Mucosa of descending colon (tissue), 3 donors: ENCODE data around the gene MCTP1. TPM values are rescaled to one million over a fixed set of nuclear protein-coding genes. Genes with fewer than 3 reads are reported as not detected.
A peak's percentile ranks its signal among the peaks of the same experiment; 100 is the strongest.

Source experiments
- ATAC-seq: fragments of 200-7000 bp; cut with Tn5 transposase; one replicate; pipeline ENCODE4 v1.9.1; 2020; ENCODE audit warnings: mild to moderate bottlenecking, moderate library complexity
- DNase-seq, 3 donors: peaks; one replicate each; pipeline ENCODE4 v3.0.0-alpha.2; 2020
- H3K36me3 ChIP-seq: fragments of 200-600 bp; one replicate; pipeline ENCODE4 v1.8.0; 2021; ENCODE audit warnings: low read depth, mild to moderate bottlenecking
- H3K4me1 ChIP-seq: fragments of 200-600 bp; one replicate; pipeline ENCODE4 v1.8.0; 2021; ENCODE audit warnings: low read depth, mild to moderate bottlenecking
- H3K4me3 ChIP-seq: fragments of 200-600 bp; one replicate; pipeline ENCODE4 v1.8.0; 2021; ENCODE audit warnings: mild to moderate bottlenecking
- H3K9me3 ChIP-seq: fragments of 200-600 bp; one replicate; pipeline ENCODE4 v1.8.0; 2021; ENCODE audit warnings: mild to moderate bottlenecking
- intact Hi-C, 2 donors: fragments of 100-400 bp; cut with DNase I in 1 of 2; cut with micrococcal nuclease in 1 of 2; formaldehyde crosslinking; loops; one replicate each; pipeline versions ENCODE4 v1.11.0 to v1.11.1; 2022; cut with DNase I, micrococcal nuclease
- total RNA-seq, 3 donors: library from RNA; stranded (reverse); fragmentation: NEBNext Ultra II Directional in 2 of 3; extraction: Animal tissue kit (Norgen Biotek cat#: 25700) in 2 of 3; gene quantifications; one replicate each; pipeline versions ENCODE4 v1.2.1 to v1.2.4, GENCODE V29; 2021 to 2023
- TF ChIP-seq, protein P1 (sequence below): fragments of 200-600 bp; IDR thresholded peaks from one replicate; pipeline ENCODE4 v1.8.0; 2022; ENCODE audit warnings: antibody characterized with exemption, mild to moderate bottlenecking
- donor health status: DM: no; HTN: no; CAD: no; lungs with moderate emphysema.
- donor health status: DM: no; HTN: no; CAD: no.
- donor health status: DM: no; HTN: yes; CAD: no.

The MCTP1 gene
- total RNA-seq, 3 donors from 2014 or later: 6.8 to 12.3 (median 7.7) TPM

DNA sequence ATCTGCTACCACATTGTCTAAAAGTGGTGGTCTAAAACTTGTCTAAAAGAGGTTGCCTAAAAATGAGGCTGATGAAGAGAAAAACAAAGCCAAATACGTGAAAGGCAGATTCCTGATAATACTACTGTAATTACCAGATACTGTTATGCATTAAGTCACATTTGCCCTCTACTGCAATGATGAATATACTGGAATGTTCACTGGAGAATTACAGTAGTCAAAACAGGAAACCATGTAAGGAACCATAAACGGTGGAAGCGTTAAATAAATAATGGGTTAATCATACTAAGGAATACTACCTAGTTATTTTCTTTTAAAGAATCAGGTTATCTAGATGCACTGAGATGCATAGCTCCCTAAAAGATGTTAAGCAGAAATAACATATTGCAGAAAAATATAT, 201.3 kb downstream of the MCTP1 start:
- TF ChIP-seq, protein P1, sequence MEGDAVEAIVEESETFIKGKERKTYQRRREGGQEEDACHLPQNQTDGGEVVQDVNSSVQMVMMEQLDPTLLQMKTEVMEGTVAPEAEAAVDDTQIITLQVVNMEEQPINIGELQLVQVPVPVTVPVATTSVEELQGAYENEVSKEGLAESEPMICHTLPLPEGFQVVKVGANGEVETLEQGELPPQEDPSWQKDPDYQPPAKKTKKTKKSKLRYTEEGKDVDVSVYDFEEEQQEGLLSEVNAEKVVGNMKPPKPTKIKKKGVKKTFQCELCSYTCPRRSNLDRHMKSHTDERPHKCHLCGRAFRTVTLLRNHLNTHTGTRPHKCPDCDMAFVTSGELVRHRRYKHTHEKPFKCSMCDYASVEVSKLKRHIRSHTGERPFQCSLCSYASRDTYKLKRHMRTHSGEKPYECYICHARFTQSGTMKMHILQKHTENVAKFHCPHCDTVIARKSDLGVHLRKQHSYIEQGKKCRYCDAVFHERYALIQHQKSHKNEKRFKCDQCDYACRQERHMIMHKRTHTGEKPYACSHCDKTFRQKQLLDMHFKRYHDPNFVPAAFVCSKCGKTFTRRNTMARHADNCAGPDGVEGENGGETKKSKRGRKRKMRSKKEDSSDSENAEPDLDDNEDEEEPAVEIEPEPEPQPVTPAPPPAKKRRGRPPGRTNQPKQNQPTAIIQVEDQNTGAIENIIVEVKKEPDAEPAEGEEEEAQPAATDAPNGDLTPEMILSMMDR: no peak
- Histone ChIP-seq H3K4me3 (no peak overlapping the region), H3K4me1 (no peaks in the 10 kb centered on the region), H3K36me3 (no peaks in the 10 kb centered on the region), H3K9me3 (no peaks in the 10 kb centered on the region)
- intact Hi-C loops: no loop called here
- DNase-seq (no peak), ATAC-seq (no peak)

- Histone ChIP-seq H3K4me1 (no peaks in the 10 kb centered on the region), H3K9me3 (no peaks in the 10 kb centered on the region), H3K36me3 (no peaks in the 10 kb centered on the region), H3K4me3 (no peak overlapping the region)
- DNase-seq (no peak), ATAC-seq (no peak)
- intact Hi-C loops: no loop called here
- TF ChIP-seq, protein P1: no peak
These were observed 202.9 kb downstream of the MCTP1 start for GRCh38 chr5:95081982-95082381.

GRCh38 chr5:95081500-95081960, 203.4 kb downstream of the MCTP1 start:
- no peaks in the 10 kb centered on the region for H3K4me1 ChIP-seq
- TF ChIP-seq, protein P1: no peak
- DNase-seq: peak in 2 of 3 donors; percentile 33 to 47
- ATAC-seq: peak; percentile 61
- H3K36me3 ChIP-seq: no peaks in the 10 kb centered on the region
- intact Hi-C loops: no loop called here
- no peaks in the 10 kb centered on the region for H3K9me3 ChIP-seq
- H3K4me3 ChIP-seq: no peak overlapping the region

DNA sequence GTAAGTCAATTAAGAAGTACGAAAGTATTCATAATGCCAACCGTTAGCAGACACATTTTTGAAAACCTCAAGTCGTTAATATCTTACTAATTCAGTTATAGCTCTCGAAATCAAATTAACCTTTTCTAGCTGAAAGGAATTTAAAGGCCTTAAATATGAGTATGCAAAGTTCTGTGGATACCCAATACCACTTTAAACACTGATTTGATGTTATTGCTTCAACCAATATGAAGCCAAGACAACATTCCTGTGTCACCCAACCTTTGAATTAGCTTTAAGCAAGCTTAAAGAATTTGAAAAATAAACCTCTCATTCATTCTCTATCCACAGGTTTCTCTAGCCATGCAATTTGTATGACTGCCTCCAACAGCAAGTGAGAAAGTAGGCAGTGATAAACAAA, 204.5 kb downstream of the MCTP1 start:
- DNase-seq (no peak), ATAC-seq (no peak)
- H3K36me3 ChIP-seq: no peaks in the 10 kb centered on the region
- H3K4me3 ChIP-seq: no peak overlapping the region
- H3K9me3 ChIP-seq: no peaks in the 10 kb centered on the region
- TF ChIP-seq, protein P1: no peak
- H3K4me1 ChIP-seq: no peaks in the 10 kb centered on the region
- intact Hi-C loops: no loop called here

- intact Hi-C loops: no loop called here
- ATAC-seq (no peak), DNase-seq (no peak)
- Histone ChIP-seq H3K9me3 (no peaks in the 10 kb centered on the region), H3K4me3 (no peak overlapping the region), H3K36me3 (no peaks in the 10 kb centered on the region), H3K4me1 (no peaks in the 10 kb centered on the region)
- TF ChIP-seq, protein P1: no peak
These were observed 204.9 kb downstream of the MCTP1 start for GRCh38 chr5:95080030-95080429.

GRCh38 chr5:95078868-95079267, 206.0 kb downstream of the MCTP1 start:
- Histone ChIP-seq H3K4me1 (no peaks in the 10 kb centered on the region), H3K9me3 (no peaks in the 10 kb centered on the region), H3K4me3 (no peak overlapping the region), H3K36me3 (no peaks in the 10 kb centered on the region)
- no peak for ATAC-seq
- no peak for DNase-seq
- intact Hi-C loops: no loop called here
- TF ChIP-seq, protein P1: no peak
